Kidney epithelial cell (primary cell): ENCODE measurements around the gene OBP2A. TPM values are rescaled to one million over a fixed set of nuclear protein-coding genes. Genes with fewer than 3 reads are reported as not detected.

Experiments
- DNase-seq: peaks from one replicate; pipeline ENCODE4 v3.0.0-alpha.2; 2010; ENCODE audit warnings: low read depth
- H3K27me3 ChIP-seq: 2 replicates; pipeline ENCODE4 v1.6.0; 2011; ENCODE audit warnings: low read length; ENCODE audit not compliant: control insufficient read depth, insufficient read depth
- H3K36me3 ChIP-seq: 2 replicates; pipeline ENCODE4 v1.5.1; 2011; ENCODE audit warnings: low read length; ENCODE audit not compliant: control insufficient read depth, insufficient read depth
- H3K4me3 ChIP-seq: 2 replicates; pipeline ENCODE4 v1.5.1; 2011; ENCODE audit warnings: low read depth, mild to moderate bottlenecking, control low read depth, low read length
- CTCF ChIP-seq: IDR thresholded peaks from 2 replicates; pipeline ENCODE4 v1.5.1; 2011; ENCODE audit warnings: mild to moderate bottlenecking, moderate library complexity, low read length, control low read depth, inconsistent platforms; ENCODE audit not compliant: insufficient read depth, poor library complexity, severe bottlenecking
- total RNA-seq: library from RNA; depleted of rRNA; stranded (reverse); fragments of >200 nt; gene quantifications from 2 replicates; pipeline ENCODE4 v1.2.3, GENCODE V29; 2015

Gene OBP2A
- total RNA-seq, 1 donor from 2014 or later = not detected

DNA sequence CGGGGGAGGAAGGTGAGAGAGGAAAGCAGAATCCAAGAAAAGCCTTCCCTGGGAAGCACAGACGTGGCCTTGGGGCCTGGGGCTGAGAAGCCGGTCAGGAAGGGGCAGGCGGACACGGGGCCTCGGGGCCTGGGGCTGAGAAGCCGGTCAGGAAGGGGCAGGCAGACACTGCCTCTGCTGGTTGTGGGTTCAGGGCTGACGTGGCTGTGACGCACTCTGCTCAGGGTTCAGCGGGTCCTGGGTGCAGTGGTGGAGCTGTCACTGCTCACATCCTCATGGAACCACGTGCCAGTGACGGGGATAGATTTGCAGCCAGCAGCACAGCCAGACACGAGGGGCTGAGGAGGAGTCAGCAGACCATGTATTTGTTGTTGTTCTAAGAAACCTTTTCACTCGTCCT is 28.4 kb downstream of the OBP2A start:
- H3K36me3 ChIP-seq = no peaks in the 10 kb centered on the region
- no peak overlapping the region for H3K4me3 ChIP-seq
- no peaks in the 10 kb centered on the region for H3K27me3 ChIP-seq
- no peak for TF ChIP-seq CTCF
- DNase-seq = no peak

DNA sequence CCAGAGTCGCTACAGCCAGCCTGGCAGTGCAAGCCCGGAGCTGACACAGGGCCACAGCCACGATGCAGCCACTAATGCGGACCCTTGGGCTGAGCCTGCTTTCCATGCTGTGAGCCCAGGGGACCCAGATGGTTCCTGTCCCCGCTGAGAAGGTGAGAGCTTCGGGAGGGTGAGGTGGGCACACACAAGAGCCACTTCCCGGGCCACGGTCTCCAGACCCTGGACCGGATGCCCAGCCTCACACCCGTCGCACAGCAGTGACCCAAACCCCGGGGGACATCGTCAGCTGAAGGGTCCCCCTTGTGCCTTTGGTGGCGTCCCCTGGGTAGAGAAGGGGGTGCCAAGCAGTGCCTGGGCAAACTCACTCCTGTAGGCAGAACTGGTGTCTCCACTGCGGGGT is 29.0 kb downstream of the OBP2A start:
- DNase-seq = no peak
- Histone ChIP-seq H3K36me3 (no peaks in the 10 kb centered on the region), H3K27me3 (no peaks in the 10 kb centered on the region), H3K4me3 (no peak overlapping the region)
- TF ChIP-seq CTCF = no peak

DNA sequence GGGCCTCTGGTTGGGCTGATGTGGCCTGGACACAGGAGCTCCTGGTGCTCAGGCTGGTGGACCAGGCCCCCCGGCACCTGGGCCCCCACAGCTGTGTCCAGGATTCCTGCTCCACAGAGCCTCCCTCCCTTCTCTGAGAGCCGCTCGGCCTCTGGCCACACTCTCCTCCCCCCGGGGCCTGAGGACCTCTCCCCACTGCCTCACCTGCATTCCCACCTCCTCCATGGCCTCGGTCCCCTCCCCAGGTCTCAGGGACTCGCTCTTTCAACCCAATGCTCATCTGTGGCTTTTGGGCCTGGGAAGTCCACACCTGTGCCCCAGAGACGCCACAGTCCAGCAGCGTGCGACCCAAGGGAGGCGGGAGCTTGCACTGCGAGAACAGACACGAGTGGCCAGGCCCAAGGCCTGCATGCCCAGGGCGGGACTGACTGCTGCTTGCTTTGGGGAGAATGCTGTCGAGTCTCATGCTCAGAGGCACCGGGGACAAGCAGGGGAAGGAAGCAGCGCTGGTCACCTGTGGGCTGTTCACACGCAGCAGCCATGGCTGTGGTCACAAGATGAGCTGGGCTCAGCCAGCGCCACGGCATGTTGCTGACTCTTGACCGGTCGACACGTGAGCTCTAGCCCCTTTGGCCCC is 30.2 kb downstream of the OBP2A start:
- no peaks in the 10 kb centered on the region for H3K36me3 ChIP-seq
- no peaks in the 10 kb centered on the region for H3K27me3 ChIP-seq
- TF ChIP-seq CTCF = no peak
- DNase-seq = no peak
- no peak overlapping the region for H3K4me3 ChIP-seq

- H3K27me3 ChIP-seq = no peaks in the 10 kb centered on the region
- no peaks in the 10 kb centered on the region for H3K36me3 ChIP-seq
- no peak overlapping the region for H3K4me3 ChIP-seq
- no peak for DNase-seq
- no peak for TF ChIP-seq CTCF
Observed at GRCh38 chr9:135577256-135577655, 31.3 kb downstream of the OBP2A start.

DNA sequence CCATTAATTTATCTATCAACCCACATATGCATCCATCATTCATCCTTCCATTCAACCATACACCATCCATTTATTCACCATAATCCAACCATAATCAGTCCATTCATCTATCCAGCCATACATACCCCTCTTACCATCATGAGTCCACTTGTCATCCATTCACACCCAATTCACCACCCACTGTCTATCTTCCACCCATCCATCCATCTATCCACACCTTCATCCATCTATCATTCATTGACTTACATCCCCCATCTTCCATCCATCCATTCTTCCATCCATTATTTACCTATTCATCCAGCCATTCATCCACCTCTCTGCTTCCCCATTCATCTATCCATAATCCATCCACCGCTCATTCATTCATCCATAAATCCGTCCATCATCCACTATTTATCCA is 33.4 kb downstream of the OBP2A start:
- no peak for TF ChIP-seq CTCF
- no peaks in the 10 kb centered on the region for H3K36me3 ChIP-seq
- DNase-seq = no peak

More for the DNA sequence above, 33.4 kb downstream of the OBP2A start:
- Histone ChIP-seq H3K4me3 (no peak overlapping the region), H3K27me3 (no peaks in the 10 kb centered on the region)
